CD4-positive, alpha-beta T cell treated with Interleukin-15 for 4 hours (primary cell): ENCODE measurements around the gene CC2D1A.

ENCODE experiments used
- DNase-seq: peaks from one replicate; pipeline ENCODE4 v3.0.0-alpha.2; 2020; ENCODE audit warnings: low spot score

Gene CC2D1A

GRCh38 chr19:13937479-13938300, 31.7 kb downstream of the CC2D1A start:
- DNase-seq = no peak

GRCh38 chr19:13938301-13939064, 32.5 kb downstream of the CC2D1A start, which contains the start of gene PODNL1:
TSS of gene PODNL1 (minus strand) at chr19:13938417. CDS start at chr19:13938181, 236 bp downstream.
- no peak for DNase-seq

DNA sequence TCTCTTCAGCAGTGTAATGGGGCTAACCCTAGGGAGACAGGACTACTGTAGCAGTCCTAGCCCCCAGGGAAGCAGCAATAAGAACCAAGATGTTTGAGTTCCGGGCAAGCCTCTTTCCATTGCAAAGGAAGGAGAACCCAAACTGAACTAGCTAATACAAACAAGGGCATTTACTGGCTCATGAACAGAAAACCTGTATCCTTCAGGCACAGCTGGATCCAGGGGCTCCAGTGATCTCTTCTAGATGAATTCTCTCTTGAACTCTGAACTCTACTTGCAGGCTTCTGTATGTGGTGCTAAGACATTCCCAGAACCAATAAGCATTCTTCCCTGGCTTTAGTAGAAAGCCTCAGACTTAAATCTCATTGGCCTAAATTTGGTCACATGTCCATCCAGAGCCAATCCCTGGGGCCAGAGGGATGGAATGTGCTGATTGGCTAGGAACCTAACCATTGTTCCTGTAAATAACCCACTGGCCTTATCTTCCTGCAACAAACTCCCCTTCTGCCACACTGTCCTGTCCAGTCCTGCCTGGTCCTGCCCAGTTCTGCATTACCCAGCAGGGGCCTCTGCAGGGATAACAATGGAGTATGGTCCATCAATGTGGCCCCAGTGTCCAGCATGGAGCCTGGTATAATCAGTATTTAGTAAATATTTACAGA, 36.2 kb downstream of the CC2D1A start:
- no peak for DNase-seq

DNA sequence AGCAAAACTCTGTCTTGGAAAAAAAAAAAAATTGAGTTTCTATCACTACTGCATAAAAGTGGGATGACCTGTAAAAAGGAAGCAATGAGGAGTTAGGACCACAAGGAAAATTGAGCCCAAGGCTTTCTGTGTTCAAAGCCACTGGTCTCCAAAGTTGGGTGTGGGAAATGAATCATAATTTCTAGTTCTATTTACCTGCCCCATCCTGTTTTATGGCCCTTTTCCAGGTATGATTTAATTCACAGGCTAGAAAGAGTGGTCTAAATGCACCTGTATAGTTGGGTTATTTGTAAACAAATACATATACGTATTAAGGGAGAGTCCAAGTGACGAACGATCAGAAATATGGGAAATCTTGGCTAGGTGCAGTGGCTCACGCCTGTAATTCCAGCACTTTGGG, 40.4 kb downstream of the CC2D1A start:
- no peak for DNase-seq

DNA sequence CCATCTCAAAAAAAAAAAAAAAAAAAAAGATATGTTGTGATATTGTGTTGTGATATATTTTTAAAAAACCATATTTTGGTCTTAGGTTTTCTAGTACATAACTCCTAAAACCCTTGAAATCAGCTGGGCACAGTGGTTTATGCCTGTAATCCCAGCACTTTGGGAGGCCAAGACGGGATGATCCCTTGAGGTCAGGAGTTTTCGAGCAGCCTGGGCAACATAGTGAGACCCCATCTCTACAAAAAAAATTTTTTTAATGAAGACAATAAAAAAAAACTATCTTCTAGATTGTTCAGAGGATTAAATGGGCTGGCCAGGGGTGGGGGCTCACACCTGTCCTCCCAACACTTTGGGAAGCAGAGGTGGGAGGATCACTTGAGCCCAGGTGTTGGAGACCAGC, 45.0 kb downstream of the CC2D1A start:
- no peak for DNase-seq

GRCh38 chr19:13951799-13952153, 45.8 kb downstream of the CC2D1A start:
- no peak for DNase-seq

GRCh38 chr19:13952154-13952930, 46.3 kb downstream of the CC2D1A start, which contains the start of gene DCAF15:
TSS of gene DCAF15 (plus strand) at chr19:13952509. CDS start at chr19:13952513, 4 bp downstream.
- DNase-seq = peak; percentile 100

GRCh38 chr19:13952931-13953531, 47.0 kb downstream of the CC2D1A start:
- no peak for DNase-seq

- no peak for DNase-seq
Measured at GRCh38 chr19:13954185-13954584, 48.2 kb downstream of the CC2D1A start.

DNA sequence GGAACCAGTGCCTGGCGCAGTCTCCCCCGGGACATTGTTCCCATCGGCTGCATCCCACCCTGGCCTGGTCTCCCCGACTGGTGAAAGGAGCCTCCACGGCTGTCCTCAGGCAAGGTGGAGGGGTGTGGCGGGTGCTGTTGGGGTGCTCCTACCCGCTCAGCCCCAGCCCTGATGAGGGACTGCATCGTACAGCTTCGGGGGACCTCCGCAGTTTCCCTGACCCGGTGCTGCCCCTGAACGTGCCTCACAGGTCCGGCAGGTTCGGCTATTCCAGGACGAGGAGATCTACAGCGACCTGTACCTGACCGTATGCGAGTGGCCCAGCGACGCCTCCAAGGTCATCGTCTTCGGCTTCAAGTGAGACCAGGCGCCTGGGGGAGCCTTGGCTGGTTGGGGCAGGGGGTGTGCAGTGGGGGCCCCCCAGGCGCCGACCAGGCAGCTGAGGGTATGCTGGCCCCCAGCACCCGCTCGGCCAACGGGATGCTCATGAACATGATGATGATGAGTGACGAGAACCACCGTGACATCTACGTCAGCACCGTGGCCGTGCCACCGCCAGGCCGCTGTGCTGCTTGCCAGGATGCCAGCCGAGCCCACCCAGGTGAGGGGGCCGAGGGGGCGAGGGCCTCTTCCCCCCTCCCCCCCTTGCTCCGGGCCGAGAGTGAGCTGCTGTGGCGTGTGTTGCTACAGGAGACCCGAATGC, 49.8 kb downstream of the CC2D1A start:
- no peak for DNase-seq

DNA sequence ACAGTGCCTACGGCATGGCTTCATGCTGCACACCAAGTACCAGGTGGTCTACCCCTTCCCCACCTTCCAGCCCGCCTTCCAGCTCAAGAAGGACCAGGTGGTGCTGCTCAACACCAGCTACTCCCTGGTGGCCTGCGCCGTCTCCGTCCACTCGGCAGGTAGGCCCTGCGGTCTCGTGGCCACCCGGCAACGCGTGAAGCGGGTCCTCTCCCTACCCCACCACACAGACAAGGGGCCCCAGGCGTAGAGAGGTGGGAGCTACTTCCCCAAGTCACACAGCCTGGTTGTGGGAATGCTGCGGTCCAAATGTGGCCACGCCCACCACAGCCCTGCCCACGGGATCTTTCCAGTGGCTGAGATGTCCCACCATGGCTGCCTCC, 50.4 kb downstream of the CC2D1A start:
- DNase-seq = no peak

DNA sequence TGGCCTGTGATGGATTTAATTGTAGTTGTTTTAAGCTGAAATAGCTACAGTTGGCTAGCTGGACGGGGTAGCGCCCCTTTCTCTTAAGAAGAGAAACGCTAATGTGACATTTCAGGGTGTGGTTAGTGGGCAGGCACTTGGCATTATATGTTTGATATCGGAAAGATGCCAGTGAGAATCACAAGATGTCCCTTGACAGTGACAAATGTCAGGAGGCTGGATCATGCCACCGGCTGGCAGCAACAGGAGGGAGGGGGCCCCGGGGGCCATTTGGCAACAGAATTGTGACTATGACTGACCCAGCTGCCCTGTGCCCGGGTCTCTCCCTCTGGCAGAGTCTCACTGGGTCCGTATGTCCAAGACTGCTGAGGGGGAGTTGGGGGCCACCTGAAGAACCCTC, 51.0 kb downstream of the CC2D1A start:
- DNase-seq = no peak

DNA sequence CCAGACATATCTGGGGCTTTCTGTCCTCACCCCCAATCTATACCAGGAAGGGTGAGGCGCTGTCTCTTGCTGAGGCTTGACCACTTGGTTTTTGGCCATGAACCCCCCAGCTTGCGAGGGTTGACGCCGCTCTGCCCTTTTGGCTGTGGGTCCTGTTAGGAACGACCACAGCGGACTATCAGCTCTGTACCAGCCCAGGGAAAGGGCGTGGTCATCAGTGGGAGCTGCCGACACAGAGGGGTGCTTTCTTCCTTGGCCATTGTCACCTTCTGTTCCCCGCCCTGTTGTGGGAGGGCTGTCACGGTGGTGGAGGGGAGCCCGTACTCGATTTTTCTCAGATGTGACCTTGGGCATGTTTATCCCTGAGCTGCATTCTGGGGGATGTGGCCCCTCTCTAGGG, 52.0 kb downstream of the CC2D1A start:
- no peak for DNase-seq

DNA sequence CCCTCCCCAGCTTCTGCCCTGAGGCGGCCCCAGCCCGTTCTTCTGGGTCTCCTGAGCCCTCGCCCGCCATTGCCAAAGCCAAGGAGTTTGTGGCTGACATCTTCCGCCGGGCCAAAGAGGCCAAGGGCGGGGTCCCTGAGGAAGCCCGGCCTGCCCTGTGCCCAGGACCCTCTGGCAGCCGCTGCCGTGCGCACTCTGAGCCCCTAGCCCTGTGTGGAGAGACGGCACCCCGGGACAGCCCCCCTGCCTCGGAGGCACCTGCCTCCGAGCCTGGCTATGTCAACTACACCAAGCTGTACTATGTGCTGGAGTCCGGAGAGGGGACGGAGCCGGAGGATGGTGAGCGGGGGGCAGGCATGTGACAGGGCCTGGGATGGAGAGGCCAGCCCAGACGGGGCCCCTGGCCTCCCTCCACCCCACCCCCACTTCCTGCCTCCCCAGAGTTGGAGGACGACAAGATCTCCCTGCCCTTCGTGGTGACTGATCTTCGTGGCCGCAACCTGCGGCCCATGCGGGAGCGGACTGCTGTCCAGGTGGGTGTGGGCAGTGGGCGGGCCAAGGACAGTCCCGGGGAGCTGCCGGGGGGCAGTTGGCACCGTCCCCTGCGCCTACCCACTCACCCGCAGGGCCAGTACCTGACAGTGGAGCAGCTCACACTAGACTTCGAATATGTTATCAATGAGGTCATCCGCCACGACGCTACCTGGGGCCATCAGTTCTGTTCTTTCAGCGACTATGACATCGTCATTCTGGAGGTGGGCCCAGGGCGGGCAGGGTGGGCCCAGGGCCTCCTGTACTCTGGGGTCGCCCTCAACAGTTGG, 53.4 kb downstream of the CC2D1A start:
- no peak for DNase-seq

DNA sequence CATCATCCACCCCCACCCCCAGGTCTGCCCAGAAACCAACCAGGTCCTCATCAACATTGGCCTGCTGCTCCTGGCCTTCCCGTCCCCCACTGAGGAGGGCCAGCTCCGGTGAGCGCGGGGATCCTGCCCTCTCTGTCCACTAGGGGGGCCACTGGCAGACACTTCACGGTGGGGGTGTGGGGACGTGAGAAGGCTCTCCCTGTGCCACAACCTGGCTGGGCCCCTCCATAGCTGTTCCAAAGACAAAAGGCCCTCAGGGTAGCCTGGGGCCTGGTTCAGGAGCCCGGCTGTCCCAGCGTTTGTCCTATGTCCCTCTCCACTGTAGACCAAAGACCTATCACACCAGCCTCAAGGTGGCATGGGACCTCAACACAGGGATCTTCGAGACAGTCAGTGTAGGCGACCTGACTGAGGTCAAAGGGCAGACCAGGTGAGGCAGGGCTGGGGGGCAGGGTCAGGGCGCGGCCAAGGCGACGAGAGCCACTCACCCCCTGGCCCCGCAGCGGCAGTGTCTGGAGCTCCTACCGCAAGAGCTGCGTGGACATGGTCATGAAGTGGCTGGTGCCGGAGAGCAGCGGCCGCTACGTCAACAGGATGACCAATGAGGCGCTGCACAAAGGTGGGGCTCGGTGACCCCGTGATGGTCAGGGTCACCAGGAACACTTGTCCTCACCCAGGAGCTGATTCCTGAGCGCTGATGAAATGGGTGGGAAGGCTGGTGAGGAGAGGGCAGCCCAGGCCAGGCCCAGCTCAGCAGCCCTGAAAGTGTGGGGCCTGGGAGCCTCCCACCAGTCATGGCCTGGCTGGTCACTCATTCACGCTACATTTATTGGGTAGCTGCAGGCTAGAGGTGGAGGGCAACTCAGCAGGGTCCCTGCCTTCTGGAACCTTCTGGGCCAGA, 54.2 kb downstream of the CC2D1A start:
- DNase-seq = no peak

GRCh38 chr19:13960863-13961784, 55.1 kb downstream of the CC2D1A start:
- no peak for DNase-seq

- no peak for DNase-seq
Measured at GRCh38 chr19:13961826-13962698, 56.1 kb downstream of the CC2D1A start.
